ENCODE results near the gene SPA17.

SPA17 gene

DNA sequence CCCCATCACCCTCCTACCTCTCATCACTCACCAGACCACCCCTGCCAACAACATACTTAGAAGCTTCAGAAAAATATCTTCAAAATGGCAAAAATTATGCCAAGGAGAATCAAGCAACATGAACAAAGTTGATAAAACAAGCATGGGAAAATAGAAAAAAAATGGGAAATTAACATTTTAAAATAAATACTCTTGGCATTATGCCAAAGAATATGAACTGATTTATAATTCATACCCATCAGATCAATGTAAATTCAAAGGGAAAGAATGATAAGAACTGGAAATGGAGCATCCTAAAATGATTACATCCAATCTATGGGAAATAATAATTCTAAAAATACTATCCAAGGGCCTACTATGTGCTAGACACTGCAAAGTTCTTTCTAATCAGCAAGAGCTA is 12.2 kb upstream of the SPA17 start:
- DNase-seq (ENCODE audit: low read depth, low spot score), result no peak

DNA sequence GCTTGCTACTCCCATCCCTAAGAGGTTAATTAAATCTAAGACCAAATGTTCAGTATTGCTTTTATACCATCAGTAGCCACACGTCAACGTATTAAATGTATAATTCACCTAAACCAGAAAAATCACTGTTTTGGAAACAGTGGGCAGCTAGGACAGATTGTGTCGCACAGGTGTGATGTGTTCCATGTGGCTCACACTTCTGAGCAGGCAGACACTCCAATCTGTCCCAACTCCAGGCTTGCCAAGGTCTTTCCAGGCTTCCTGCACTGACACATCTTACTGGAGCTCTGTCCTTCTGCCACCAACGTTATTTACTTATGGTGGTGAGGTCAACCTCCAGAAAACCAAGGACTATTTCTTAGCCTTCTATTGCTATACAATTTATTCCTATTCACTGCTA is 11.6 kb upstream of the SPA17 start:
- no peak overlapping the region for H3K27ac ChIP-seq
- no peak for DNase-seq (ENCODE audit: low read depth, low spot score)

More for the DNA sequence above, 12.2 kb upstream of the SPA17 start:
- no peak overlapping the region for H3K27ac ChIP-seq

DNA sequence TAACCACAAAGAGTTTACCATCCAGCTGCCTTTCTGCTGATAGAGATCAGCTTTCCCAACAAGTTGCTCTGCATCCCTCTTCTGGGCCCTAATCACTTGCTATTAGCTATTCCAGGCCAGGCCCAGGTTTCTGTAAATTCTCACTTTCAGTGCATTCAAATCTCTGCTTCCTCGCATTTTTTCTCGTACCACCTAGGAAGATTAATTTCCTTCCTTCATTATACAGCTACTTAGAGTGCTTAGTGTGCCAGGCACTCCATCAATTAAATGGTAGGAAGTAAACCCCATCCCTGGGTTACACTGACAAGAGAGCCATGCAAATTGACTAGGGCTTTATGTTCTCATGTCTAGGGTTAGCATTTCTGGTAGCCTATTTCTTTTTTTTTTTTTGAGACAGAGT is 9.8 kb upstream of the SPA17 start:
- no peak for DNase-seq (ENCODE audit: low read depth, low spot score)

DNA sequence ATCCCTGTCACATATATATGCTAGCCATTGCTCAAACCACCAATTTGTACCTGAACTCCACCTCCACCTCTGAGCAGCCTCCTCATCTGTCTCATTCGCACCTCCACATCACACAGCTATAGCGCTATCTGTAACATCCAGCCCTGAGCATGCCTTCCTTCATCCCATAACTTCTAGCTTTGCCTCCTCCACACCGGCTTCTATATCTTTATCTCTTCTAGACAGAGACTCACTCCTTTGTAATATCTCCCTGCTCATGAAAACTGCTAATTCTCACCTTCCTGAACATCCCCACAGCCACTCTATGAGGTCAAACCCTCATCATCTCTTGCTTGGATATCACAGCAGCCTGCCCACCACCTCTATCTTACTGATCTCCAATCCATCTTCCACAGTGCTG is 6.1 kb upstream of the SPA17 start:
- DNase-seq (ENCODE audit: low read depth, low spot score), result no peak

More for the DNA sequence above, 9.8 kb upstream of the SPA17 start:
- H3K27ac ChIP-seq, result no peak overlapping the region

DNA sequence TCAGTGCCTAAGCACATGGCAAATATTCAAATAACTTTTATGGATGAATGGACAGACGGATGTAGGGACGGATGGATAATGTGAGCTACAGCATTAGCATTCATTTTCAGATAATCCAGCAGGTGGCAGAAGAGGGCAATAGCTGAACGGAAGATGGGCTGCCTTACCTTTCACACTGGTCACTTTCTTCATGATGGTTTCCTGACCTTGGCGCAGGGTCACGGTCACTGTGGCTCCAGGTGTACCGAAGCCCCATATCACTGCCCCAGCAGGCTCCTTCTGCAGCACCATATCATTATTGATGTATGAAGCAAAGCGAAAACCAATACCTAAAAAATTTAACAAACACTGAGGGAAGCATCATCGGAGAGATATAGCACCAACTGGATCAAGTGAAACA is 4.5 kb upstream of the SPA17 start:
- no peak for DNase-seq (ENCODE audit: low read depth, low spot score)
- no peak overlapping the region for H3K27ac ChIP-seq

More for the DNA sequence above, 6.1 kb upstream of the SPA17 start:
- H3K27ac ChIP-seq, result no peak overlapping the region

DNA sequence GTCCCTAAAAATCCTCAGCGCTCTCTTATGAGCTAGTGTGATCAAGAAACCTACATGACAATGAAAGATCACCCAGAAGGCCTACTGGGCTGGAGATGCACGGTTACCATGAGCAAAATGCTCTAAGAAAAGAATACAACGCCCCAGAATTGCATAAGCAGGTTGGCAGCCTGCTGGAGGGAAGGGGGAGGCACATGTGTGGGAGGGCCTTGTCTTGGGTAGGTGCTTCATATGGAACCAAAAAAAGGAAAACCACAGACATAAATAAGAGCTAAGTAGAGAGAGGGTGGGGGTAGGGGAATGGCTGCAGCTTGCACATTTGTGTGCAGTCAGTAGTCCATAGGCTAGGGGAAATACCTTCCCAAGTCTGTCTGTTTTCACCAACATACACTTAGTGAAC is 3.0 kb upstream of the SPA17 start:
- no peak for DNase-seq (ENCODE audit: low read depth, low spot score)

DNA sequence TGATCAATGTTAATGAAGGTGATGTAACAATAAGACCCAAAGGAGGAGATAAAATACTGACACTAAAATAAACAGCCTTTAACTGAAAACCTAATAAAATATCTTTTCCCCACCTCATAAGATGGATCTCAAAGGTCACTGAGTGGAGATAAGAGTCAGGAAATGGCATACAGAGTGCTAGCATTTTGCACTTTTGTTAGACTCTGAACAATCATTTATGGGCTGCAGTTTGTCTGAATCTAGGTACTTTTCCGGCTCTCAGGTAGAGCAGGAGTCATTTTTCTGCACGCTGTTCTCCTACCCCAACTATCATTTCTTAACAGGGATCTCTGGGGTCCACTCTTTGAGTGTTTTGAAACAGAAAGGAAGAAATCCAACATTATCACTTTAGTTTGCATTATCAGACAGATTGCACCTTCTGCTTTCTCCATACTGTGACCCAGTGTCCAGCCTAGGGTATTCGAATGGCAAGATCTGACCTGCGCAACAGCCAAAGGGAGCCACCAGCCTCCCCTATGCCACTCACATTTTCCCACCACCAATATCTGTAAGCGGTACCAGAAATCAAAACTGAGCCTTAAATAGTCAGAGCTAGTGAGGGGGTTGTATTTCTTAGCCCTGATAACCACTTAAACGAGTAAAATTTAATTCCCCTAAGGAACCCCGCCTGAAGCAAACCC is 1.0 kb upstream of the SPA17 start:
- no peak overlapping the region for H3K27ac ChIP-seq
- DNase-seq (ENCODE audit: low read depth, low spot score), result no peak

More for the DNA sequence above, 3.0 kb upstream of the SPA17 start:
- H3K27ac ChIP-seq, result no peak overlapping the region

DNA sequence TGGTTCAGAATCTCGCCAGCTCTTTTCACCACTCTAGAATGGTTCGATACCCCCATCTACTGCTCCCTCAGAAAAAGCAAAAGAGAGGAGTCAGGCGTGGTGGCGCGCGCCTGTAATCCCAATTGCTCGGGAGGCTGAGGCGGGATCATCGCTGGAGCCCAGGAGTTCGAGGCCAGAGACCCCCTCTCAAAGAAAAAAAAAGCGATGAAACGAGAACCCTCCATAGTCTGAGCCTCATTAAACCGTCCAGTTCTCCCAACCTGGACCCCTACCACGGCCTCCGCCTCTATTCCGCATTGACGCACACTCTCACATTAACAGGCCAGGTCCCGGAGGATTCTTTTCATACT is 439 bp downstream of the SPA17 start:
- peak overlapping the region; percentile 23 for H3K27ac ChIP-seq
- DNase-seq (ENCODE audit: low read depth, low spot score), result no peak

DNA sequence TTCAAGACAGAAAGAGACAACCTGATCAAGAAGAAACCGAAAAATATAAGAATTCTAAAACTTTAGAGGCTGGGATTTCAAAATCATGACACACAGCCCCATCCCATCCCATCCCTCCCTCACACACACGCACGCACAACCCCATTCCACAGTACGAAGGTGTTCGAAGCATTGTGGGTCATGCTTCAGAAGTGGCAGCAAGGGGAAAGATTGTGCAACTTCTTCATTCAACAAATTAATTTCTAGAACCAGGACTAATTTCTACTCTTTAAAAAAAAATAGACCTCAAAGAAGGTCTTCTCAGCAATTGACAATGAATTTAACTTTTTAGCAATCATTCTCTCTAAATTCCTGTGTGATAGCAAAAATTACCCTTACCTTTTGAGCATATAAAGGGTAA is 867 bp downstream of the SPA17 start:
- no peak for DNase-seq (ENCODE audit: low read depth, low spot score)
- no peak overlapping the region for H3K27ac ChIP-seq

DNA sequence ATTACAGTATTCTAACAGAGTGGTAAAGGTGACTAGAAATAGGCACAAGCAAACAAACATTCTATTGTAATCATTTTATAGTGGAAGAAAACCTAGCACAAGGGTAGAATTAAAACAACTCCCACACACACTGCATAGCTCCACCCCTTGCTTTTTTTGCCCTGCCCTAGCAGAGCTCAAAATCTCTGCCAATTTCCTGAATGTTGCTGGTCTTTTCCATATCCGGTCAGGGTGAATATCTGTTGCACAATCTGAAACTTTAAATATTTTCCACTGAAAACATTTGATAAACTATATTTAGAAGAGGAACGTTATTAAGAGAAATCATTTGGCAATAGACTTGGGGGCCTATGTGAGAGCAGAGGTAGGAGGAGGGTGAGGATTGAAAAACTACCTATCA is 2.7 kb downstream of the SPA17 start:
- no peak for DNase-seq (ENCODE audit: low read depth, low spot score)

DNA sequence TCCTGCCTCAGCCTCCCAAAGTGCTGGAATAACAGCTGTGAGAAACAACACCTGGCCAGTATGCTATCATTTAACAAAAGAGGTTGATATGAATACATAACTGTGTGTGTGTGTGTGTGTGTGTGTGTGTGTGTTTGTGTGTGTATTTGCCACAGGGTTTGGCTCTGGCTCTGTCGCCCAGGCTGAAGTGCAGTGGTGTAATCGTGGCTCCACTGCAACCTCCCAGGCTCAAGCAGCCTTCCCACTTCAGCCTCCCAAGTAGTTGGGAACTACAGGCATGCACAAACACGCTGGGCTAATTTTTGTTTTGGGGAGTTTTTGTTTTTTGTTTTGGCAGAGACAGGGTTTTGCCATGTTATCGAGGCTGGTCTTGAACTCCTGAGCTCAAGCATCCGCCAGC is 4.7 kb downstream of the SPA17 start:
- no peak for DNase-seq (ENCODE audit: low read depth, low spot score)
- H3K27ac ChIP-seq, result no peak overlapping the region

More for the DNA sequence above, 2.7 kb downstream of the SPA17 start:
- H3K27ac ChIP-seq, result no peak overlapping the region

DNA sequence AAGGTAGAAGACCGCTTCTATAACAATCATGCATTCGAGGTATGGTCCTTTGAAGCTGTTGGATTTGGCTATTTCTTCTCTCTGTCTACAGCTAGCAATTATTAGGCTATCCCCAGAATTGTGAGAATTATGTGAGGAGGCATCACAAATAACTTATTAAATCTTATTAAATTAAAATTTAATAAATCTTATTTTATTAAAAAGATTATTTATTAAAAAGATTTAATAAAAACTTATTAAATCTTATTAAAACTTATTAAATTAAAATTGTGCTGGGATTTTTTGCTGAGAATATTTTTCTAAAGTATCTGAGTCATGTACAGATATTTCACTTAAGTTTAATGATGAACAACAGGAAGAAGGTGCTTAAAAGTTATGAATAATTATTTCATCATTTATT is 7.7 kb downstream of the SPA17 start:
- DNase-seq (ENCODE audit: low read depth, low spot score), result no peak
- no peak overlapping the region for H3K27ac ChIP-seq

DNA sequence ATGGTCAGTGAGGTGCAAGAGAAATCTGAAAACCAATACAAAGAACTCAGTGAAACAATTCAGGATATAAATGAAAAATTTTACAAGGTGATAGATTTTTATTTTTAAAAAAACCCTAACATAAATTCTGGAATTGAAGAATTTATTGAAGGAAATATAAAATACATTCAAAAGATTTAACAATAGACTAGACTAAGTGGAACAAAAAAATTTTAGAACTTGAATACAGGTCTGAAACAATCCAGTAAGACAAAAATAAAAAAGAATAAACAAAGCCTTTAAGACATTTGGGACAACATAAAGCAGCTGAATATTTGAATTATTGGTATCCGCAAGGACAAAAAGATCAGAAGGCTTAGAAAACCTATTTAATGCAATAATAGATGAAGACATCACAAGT is 8.7 kb downstream of the SPA17 start:
- no peak for DNase-seq (ENCODE audit: low read depth, low spot score)
- H3K27ac ChIP-seq, result no peak overlapping the region

DNA sequence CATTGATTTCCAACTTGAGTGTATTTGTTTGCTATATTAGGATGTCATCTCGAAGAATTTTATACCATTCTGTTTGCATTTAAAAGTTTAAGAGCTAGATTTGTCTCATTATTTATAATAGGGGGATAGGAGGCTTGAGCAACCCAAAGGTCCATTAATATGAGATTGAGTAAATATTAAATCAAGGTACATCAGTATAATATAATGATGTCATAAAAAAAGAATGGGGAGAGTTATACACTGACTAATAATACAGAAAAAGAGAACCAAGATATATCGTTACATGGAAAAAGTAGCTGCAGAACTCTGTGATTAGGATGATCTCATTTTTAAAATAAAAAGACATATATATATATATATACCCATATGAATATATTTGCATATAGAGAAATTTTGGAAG is 19.4 kb downstream of the SPA17 start:
- H3K27ac ChIP-seq, result no peak overlapping the region
- DNase-seq (ENCODE audit: low read depth, low spot score), result no peak

DNA sequence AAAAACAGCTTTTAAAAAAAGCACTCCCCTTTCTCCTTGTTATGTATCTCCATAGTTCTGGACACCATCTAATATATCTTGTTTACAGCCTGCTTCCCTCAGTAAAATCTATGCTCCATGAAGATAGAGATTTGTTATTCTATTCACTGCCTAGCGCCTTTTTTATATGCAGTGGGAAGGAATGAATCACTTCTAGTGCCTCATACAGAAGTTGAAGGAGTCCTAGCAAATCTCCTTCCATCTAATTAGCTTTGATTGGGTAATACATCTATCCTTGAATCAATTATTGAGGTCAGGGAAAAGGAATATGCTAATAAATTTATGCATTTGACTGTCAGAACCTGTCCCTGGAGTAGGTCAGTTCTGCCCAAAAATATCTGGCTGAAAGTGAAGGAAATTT is 25.8 kb downstream of the SPA17 start:
- H3K27ac ChIP-seq, result no peak overlapping the region
- no peak for DNase-seq (ENCODE audit: low read depth, low spot score)

DNA sequence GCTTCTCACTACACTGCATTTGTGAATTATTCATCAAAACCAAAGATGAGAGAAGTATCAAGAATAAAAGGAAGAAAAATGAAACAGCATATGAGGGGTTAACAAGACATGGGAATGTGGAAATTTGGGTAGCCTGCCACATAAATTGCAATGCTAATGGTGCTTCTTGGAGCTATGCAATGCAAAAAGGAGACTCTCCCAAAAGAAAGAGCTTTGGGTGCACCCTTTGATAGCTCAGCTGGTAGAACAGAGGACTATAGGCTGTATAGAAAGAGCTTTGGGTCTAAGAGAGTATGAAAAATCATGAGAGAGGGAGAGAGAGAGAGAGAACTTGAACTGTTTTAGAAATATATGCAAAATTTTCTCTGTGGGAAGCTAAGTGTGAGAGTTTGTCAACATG is 26.3 kb downstream of the SPA17 start:
- H3K27ac ChIP-seq, result no peak overlapping the region
- no peak for DNase-seq (ENCODE audit: low read depth, low spot score)

DNA sequence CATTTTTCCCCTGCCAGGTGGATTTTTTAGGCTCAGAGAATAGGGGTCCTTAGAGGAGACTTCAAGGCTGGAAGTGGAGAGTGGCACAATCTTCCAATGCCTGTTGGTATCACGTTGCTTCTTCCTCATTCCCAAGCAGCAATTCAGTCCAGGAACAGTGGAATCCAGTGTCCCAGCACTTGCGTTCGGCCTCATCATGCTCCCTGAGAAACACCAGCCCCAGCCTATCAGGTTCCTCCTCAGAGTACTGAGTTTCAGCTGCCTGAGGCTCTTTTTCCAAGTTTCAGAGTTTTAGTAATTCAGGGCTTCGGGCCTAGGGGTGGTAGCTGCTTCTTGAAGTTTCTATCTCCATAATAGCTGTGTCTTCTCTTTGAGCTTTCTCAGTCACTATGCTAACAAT is 34.1 kb downstream of the SPA17 start:
- DNase-seq (ENCODE audit: low read depth, low spot score), result no peak
- no peak overlapping the region for H3K27ac ChIP-seq

DNA sequence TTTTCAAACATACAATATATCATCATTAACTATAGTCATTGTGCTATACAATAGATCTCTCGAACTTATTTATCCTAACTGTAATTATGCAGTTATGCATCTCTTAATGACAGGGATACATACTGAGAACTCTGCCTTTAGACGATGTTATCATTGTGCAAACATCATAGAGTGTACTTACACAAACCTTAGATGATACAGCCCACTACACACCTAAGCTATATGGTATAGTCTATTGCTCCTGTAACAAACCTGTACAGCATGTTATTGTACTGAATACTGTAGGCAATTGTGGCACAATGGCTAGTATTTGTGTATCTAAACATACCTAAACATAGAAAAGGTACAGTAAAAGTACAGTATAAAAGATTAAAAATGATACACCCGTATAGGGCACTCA is 38.7 kb downstream of the SPA17 start:
- H3K27ac ChIP-seq, result no peak overlapping the region
- no peak for DNase-seq (ENCODE audit: low read depth, low spot score)

DNA sequence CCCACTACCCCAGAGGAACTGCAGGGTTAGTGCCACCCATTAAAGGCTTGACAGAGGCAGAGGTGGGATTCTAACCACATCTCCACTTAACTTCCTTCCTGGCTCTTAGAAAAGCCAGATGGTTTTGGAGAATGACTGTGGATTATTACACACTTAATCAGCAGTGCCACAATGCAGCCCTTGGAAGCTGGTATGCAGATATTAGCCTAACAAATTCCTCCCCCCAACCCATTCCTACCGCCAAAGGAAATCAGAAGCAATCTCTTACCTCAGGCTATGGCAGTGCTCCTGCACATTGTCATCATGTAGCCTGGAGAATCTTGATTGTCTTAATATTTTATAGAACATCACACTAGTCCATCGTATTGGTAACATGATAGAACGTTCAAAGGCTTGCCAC is 42.9 kb downstream of the SPA17 start:
- no peak for DNase-seq (ENCODE audit: low read depth, low spot score)
- peak overlapping the region; percentile 14 for H3K27ac ChIP-seq

DNA sequence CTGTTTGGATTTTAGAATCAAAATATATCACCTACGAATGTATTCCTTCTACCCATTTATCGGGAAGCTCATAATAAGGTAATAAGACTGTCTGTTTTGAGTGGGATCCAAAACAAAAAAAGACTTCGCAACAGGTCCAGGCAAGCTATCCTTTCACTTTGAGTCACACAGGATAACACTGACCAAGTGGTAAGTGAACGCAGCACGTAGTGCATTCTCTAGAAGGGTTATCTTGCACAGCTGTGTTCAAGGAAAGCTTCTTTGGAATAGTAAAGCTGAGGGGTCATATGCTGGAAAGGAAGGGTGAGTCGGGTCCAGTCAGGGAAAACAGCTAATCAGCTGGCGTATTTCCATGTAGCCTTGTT is 43.7 kb downstream of the SPA17 start:
- peak; percentile 39 for DNase-seq (ENCODE audit: low read depth, low spot score)
- H3K27ac ChIP-seq, result peak overlapping the region; percentile 14

DNA sequence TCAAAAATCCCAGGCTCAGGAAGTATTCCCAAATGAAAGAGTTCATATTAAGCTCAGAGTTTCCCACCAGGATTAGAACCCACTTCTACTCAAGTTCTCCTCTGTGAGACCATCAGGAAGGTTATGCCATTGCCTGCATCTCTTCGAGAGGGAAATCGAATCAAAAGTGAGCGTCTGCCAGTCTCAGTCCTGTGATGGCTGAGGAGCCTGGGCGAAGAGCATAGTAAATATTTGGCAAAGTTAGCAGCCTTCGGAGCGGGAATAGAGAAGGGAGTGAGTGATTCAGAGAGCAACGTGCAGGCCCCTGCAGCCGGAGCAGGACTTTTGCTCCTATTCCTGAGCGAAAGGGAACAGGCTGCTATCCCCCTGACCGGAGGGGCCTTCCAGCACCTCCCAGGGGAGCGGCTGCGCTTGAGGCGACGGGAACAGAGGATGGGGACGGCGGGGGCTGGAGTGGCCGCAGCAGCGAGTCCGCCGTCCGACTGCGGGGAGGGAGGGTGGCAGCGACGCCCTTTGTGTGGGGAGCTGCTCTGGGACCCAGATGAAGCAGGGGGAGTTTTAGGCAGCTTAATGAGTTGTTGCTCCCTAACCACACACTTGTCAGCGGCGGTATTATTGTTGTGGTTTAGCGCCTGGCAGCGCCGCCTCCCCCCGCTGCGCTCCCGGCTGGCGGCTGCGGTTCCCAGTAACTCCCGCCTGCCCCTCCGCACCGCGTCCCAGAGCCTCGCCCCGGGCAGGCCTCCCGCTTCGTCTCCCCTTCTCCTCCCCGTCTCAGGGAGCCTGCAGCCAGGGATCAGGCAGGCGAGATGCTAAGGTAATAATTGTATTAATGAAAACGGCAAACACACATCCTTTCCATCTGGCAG is 44.3 kb downstream of the SPA17 start:
- no peak overlapping the region for H3K27ac ChIP-seq
- DNase-seq (ENCODE audit: low read depth, low spot score), result no peak

DNA sequence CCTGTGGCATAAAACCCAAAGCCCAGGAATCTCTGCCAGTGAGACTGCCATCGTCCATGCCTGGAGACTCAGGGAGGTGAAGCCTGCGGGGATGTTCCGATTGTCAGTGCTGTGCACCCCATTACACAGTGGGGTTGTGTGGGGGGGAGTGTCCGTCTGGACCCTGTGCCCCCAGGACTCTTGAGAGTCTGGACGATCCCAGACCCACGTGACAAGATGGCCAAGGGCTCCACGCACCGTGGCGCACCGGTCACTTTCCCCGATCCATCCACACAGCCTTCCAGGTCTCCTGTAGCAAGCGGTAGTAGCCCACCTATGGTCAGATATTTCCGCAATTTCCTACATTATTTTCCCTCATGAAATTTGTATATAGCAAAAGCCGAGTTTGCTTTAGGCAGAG is 45.1 kb downstream of the SPA17 start:
- no peak overlapping the region for H3K27ac ChIP-seq

More for the DNA sequence above, 45.1 kb downstream of the SPA17 start:
- DNase-seq (ENCODE audit: low read depth, low spot score), result no peak
